DOHH2 (cell line): Measurements from ENCODE around the gene TRERF1.
"Not testable (repeated sequence)": the region's sequence is repeated elsewhere in the genome, so short reads cannot be mapped to it uniquely, and the experiment has no call there.

Experiments
- H3F3A ChIP-seq: fragments of 200-600 bp; sonication (generic), shearing (Covaris generic); 2 replicates; pipeline ENCODE4 v1.6.0; 2016; ENCODE audit warnings: antibody characterized with exemption, mild to moderate bottlenecking; ENCODE audit not compliant: control insufficient read depth, insufficient read depth
- H3K27ac ChIP-seq: fragments of 200-600 bp; sonication (generic); 2 replicates; pipeline ENCODE4 v1.5.1; 2014; ENCODE audit warnings: low read depth, mild to moderate bottlenecking, low read length, moderate library complexity
- H3K27me3 ChIP-seq: fragments of 200-600 bp; sonication (generic); 2 replicates; pipeline ENCODE4 v1.6.1; 2014; ENCODE audit warnings: mild to moderate bottlenecking, low read length, mixed read lengths; ENCODE audit not compliant: control insufficient read depth
- H3K36me3 ChIP-seq: fragments of 200-600 bp; sonication (generic); 2 replicates; pipeline ENCODE4 v1.6.1; 2014; ENCODE audit warnings: mild to moderate bottlenecking, low read length, moderate library complexity, mixed read lengths; ENCODE audit not compliant: control insufficient read depth
- H3K4me1 ChIP-seq: fragments of 200-600 bp; sonication (generic); 2 replicates; pipeline ENCODE4 v1.6.1; 2014; ENCODE audit warnings: mild to moderate bottlenecking, low read length, mixed read lengths; ENCODE audit not compliant: control insufficient read depth
- H3K4me2 ChIP-seq: fragments of 200-600 bp; sonication (generic); 2 replicates; pipeline ENCODE4 v1.6.0; 2014; ENCODE audit warnings: mild to moderate bottlenecking, low read length, moderate library complexity
- H3K4me3 ChIP-seq: fragments of 200-600 bp; sonication (generic); 2 replicates; pipeline ENCODE4 v1.5.1; 2014; ENCODE audit warnings: mild to moderate bottlenecking, low read length, mixed read lengths
- H3K79me2 ChIP-seq: fragments of 200-600 bp; sonication (generic); 2 replicates; pipeline ENCODE4 v1.6.1; 2014; ENCODE audit warnings: mild to moderate bottlenecking, low read length, mixed read lengths; ENCODE audit not compliant: control insufficient read depth
- H3K9me2 ChIP-seq: fragments of 200-600 bp; sonication (generic); replicated peaks from 2 replicates; pipeline ENCODE4 v1.6.1; 2014; ENCODE audit warnings: mild to moderate bottlenecking, low read length, mixed read lengths; ENCODE audit not compliant: control insufficient read depth
- H3K9me3 ChIP-seq: fragments of 200-600 bp; sonication (generic); 2 replicates; pipeline ENCODE4 v1.6.1; 2014; ENCODE audit warnings: antibody characterized with exemption, low read length, mixed read lengths; ENCODE audit not compliant: control insufficient read depth, insufficient read depth
- H4K20me1 ChIP-seq: fragments of 200-600 bp; sonication (generic); 2 replicates; pipeline ENCODE4 v1.6.0; 2014; ENCODE audit warnings: low read depth, mild to moderate bottlenecking, antibody characterized with exemption, low read length, moderate library complexity; ENCODE audit not compliant: control insufficient read depth, insufficient read depth
- CTCF ChIP-seq: fragments of 200-600 bp; sonication (generic); IDR thresholded peaks from one replicate; pipeline ENCODE4 v1.5.1; 2014; ENCODE audit warnings: antibody characterized with exemption, mild to moderate bottlenecking, low read depth, low read length; ENCODE audit not compliant: poor library complexity, severe bottlenecking
- EZH2phosphoT487 ChIP-seq: fragments of 200-600 bp; sonication (generic); IDR thresholded peaks from 2 replicates; pipeline ENCODE4 v1.6.1; 2017; ENCODE audit warnings: borderline replicate concordance, mild to moderate bottlenecking, antibody characterized with exemption, low read length, moderate library complexity, mixed read lengths

TRERF1 gene

GRCh38 chr6:42471142-42471541, 19.4 kb upstream of the TRERF1 start:
- H3K27me3 ChIP-seq = peaks cover 2% of the 10 kb centered on the region; the same call in 1 of the 2 replicates
- no peaks in the 10 kb centered on the region for H3K36me3 ChIP-seq
- no peaks in the 10 kb centered on the region for H4K20me1 ChIP-seq
- no peak overlapping the region for H3K27ac ChIP-seq
- TF ChIP-seq CTCF = no peak
- TF ChIP-seq EZH2phosphoT487 = no peak
- no peaks in the 10 kb centered on the region for H3K4me1 ChIP-seq
- no peaks in the 10 kb centered on the region for H3K9me3 ChIP-seq
- H3K9me2 ChIP-seq = no peaks in the 10 kb centered on the region
- no peaks in the 10 kb centered on the region for H3F3A ChIP-seq
- no peak overlapping the region for H3K4me2 ChIP-seq
- H3K4me3 ChIP-seq = no peak overlapping the region
- no peaks in the 10 kb centered on the region for H3K79me2 ChIP-seq

- no peak overlapping the region for H3K4me3 ChIP-seq
- no peaks in the 10 kb centered on the region for H3K79me2 ChIP-seq
- H3K9me3 ChIP-seq = no peaks in the 10 kb centered on the region
- no peaks in the 10 kb centered on the region for H3K9me2 ChIP-seq
- no peaks in the 10 kb centered on the region for H4K20me1 ChIP-seq
- no peak overlapping the region for H3K4me2 ChIP-seq
- H3K36me3 ChIP-seq = no peaks in the 10 kb centered on the region
- H3K27ac ChIP-seq = no peak overlapping the region
- H3F3A ChIP-seq = no peaks in the 10 kb centered on the region
- TF ChIP-seq CTCF (no peak), EZH2phosphoT487 (no peak)
- peaks cover 2% of the 10 kb centered on the region; the same call in 1 of the 2 replicates for H3K27me3 ChIP-seq
- no peaks in the 10 kb centered on the region for H3K4me1 ChIP-seq
Observed at GRCh38 chr6:42468273-42468672, 16.5 kb upstream of the TRERF1 start.

GRCh38 chr6:42467651-42468050, 15.9 kb upstream of the TRERF1 start:
- Histone ChIP-seq H3K27me3 (peaks cover 2% of the 10 kb centered on the region; the same call in 1 of the 2 replicates), H3K4me2 (no peak overlapping the region), H3K36me3 (no peaks in the 10 kb centered on the region), H3K9me2 (no peaks in the 10 kb centered on the region), H3K4me3 (no peak overlapping the region), H3K27ac (no peak overlapping the region), H3K79me2 (no peaks in the 10 kb centered on the region), H3K4me1 (no peaks in the 10 kb centered on the region), H3K9me3 (no peaks in the 10 kb centered on the region), H3F3A (no peaks in the 10 kb centered on the region), H4K20me1 (no peaks in the 10 kb centered on the region)
- no peak for TF ChIP-seq CTCF
- no peak for TF ChIP-seq EZH2phosphoT487

GRCh38 chr6:42466470-42466869, 14.7 kb upstream of the TRERF1 start:
- not testable (repeated sequence) for H3K27ac ChIP-seq, H3K4me2 ChIP-seq, H3K4me3 ChIP-seq

More at GRCh38 chr6:42466470-42466869, 14.7 kb upstream of the TRERF1 start:
- not testable (repeated sequence) for H3K9me3 ChIP-seq, H3K9me2 ChIP-seq, H4K20me1 ChIP-seq, H3K79me2 ChIP-seq, H3K27me3 ChIP-seq, H3F3A ChIP-seq, H3K36me3 ChIP-seq, H3K4me1 ChIP-seq
